Measurements from ENCODE around the gene ARMC8. TPM values are rescaled to one million over a fixed set of nuclear protein-coding genes. Genes with fewer than 3 reads are reported as not detected.

The ARMC8 gene
- total RNA-seq, 1 donor from 2014 or later = 42.5 TPM

DNA sequence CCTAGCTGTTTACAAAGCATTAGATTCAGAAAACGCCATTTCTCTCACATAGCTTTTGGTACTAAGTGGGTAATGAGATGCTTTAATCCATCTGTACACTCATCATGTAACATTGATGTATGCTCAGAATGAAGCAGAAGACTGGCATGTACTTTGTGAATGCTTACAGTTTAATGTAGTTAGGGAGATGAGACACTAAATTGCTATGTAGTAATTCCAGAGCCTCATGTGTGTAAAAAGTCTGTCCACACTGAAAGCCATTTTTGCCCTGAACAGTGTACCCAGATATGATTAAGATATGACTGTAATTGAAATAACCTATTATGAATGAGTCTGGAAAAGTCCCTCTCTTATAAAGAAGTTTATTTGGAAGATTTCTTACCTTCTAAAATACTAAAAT lies 66.5 kb downstream of the ARMC8 start:
- Histone ChIP-seq H3K4me3 (ENCODE audit: low read depth, low read length) (no peak overlapping the region), H3K36me3 (ENCODE audit: control insufficient read depth, insufficient read depth, low read length) (no peaks in the 10 kb centered on the region), H3K27me3 (ENCODE audit: control insufficient read depth, insufficient read depth, low read length) (no peaks in the 10 kb centered on the region)
- TF ChIP-seq, protein P1, sequence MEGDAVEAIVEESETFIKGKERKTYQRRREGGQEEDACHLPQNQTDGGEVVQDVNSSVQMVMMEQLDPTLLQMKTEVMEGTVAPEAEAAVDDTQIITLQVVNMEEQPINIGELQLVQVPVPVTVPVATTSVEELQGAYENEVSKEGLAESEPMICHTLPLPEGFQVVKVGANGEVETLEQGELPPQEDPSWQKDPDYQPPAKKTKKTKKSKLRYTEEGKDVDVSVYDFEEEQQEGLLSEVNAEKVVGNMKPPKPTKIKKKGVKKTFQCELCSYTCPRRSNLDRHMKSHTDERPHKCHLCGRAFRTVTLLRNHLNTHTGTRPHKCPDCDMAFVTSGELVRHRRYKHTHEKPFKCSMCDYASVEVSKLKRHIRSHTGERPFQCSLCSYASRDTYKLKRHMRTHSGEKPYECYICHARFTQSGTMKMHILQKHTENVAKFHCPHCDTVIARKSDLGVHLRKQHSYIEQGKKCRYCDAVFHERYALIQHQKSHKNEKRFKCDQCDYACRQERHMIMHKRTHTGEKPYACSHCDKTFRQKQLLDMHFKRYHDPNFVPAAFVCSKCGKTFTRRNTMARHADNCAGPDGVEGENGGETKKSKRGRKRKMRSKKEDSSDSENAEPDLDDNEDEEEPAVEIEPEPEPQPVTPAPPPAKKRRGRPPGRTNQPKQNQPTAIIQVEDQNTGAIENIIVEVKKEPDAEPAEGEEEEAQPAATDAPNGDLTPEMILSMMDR (IDR thresholded peaks at IDR 0.05; ENCODE audit: insufficient read depth, low read length, poor library complexity, severe bottlenecking) = no peak
- no peak for DNase-seq (ENCODE audit: low read depth)

DNA sequence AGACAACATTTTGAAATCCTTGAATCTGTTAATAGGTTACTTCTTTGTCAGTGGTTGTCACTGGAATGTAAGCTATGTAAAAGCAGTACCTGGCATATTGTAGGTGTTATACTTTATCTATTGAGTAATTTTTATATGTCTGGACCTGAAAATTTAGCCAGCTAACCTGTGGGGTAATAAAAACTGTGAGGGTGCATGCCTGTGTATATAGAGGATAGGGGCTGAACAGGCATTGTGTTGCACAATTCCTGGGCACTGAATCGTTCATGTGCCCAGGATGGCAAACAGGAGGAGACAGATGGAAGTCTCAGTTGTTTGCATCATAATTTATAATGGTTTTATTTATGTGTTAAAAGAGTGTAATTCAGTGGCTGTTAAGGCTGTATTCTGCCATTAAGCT lies 67.1 kb downstream of the ARMC8 start:
- no peak overlapping the region for H3K4me3 ChIP-seq (ENCODE audit: low read depth, low read length)
- TF ChIP-seq, protein P1 (IDR thresholded peaks at IDR 0.05; ENCODE audit: insufficient read depth, low read length, poor library complexity, severe bottlenecking) = no peak
- H3K36me3 ChIP-seq (ENCODE audit: control insufficient read depth, insufficient read depth, low read length) = no peaks in the 10 kb centered on the region
- H3K27me3 ChIP-seq (ENCODE audit: control insufficient read depth, insufficient read depth, low read length) = no peaks in the 10 kb centered on the region
- DNase-seq (ENCODE audit: low read depth) = no peak

DNA sequence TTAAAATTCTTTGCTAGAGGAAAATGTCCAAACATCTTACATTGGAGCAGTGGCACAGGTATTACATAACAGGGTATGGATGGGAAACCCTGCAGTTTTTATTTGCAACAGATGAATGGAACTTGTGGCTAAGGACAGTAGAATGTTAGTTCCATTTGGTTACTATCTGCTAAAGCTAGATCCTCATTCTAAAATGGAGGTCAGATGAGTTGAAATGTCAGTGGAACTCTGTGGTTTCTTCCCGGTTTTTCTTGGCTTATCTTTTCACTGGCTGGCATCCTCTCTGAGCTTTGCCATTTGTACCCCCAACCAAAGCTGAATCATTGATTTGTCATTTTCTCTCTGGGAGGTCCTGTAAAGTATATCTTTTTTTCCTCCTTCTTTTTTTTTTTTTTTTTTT lies 68.9 kb downstream of the ARMC8 start:
- H3K36me3 ChIP-seq (ENCODE audit: control insufficient read depth, insufficient read depth, low read length) = no peaks in the 10 kb centered on the region
- no peak for DNase-seq (ENCODE audit: low read depth)
- H3K27me3 ChIP-seq (ENCODE audit: control insufficient read depth, insufficient read depth, low read length) = no peaks in the 10 kb centered on the region
- TF ChIP-seq, protein P1 (IDR thresholded peaks at IDR 0.05; ENCODE audit: insufficient read depth, low read length, poor library complexity, severe bottlenecking) = no peak
- H3K4me3 ChIP-seq (ENCODE audit: low read depth, low read length) = no peak overlapping the region

DNA sequence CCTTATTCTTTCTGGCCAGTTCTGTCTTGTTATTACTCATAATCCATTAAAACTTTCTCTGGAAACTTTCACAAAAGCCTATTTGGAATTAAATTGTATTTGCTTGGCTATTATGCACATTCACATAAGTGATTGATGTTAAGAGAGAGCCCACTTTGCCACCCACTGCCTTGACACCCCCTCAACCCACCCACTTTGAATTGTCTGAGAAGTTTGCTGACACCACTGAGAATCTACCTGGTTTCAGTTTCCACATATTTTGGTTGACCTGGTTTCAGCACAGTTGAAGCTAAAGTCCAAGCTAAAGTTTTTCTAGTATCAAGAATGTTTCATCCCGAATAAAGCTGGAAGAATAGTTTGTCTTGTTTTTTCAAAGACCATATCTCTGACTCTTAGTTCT lies 70.9 kb downstream of the ARMC8 start:
- TF ChIP-seq, protein P1 (IDR thresholded peaks at IDR 0.05; ENCODE audit: insufficient read depth, low read length, poor library complexity, severe bottlenecking) = no peak
- no peak for DNase-seq (ENCODE audit: low read depth)
- Histone ChIP-seq H3K27me3 (ENCODE audit: control insufficient read depth, insufficient read depth, low read length) (no peaks in the 10 kb centered on the region), H3K4me3 (ENCODE audit: low read depth, low read length) (no peak overlapping the region), H3K36me3 (ENCODE audit: control insufficient read depth, insufficient read depth, low read length) (no peaks in the 10 kb centered on the region)

DNA sequence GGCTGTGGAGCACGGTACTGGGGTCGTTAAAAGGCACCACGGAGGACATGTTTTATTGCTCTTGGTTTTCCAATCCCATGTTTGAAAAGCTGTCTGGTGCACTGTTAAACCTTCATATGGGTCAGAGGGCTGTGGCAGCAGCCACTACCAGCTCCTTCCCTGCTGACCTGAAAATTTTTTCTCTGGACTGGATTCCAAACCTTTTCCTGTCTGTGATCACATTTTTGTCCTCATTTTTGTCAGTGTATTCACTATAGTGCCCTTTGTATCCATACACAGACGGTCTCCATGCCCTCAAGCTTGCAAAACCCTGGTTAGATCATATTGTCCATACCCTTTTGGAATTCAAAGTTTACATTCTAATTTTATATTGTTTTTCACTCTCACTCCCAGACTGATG lies 72.0 kb downstream of the ARMC8 start:
- no peak for DNase-seq (ENCODE audit: low read depth)
- TF ChIP-seq, protein P1 (IDR thresholded peaks at IDR 0.05; ENCODE audit: insufficient read depth, low read length, poor library complexity, severe bottlenecking) = no peak
- Histone ChIP-seq H3K4me3 (ENCODE audit: low read depth, low read length) (no peak overlapping the region), H3K36me3 (ENCODE audit: control insufficient read depth, insufficient read depth, low read length) (no peaks in the 10 kb centered on the region), H3K27me3 (ENCODE audit: control insufficient read depth, insufficient read depth, low read length) (no peaks in the 10 kb centered on the region)

DNA sequence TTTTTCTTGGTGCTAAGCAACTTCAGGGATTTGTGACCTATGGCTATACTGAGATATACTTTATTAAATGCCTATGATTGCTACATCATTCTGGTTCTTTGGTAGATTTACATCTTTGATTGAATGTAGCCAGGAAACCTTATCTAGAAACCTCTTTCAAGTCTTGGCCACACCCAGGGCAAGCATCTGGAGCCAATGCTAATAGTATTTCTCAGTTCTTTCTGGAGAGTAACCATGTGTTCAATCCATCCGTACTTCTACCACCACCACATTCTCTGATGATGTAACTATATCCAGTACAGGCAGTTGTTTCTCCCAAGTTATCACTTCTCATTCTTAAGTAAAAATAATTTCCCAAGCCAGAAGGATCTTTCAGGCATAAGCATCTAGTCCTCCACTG lies 73.5 kb downstream of the ARMC8 start:
- TF ChIP-seq, protein P1 (IDR thresholded peaks at IDR 0.05; ENCODE audit: insufficient read depth, low read length, poor library complexity, severe bottlenecking) = no peak
- H3K4me3 ChIP-seq (ENCODE audit: low read depth, low read length) = no peak overlapping the region

More for the DNA sequence above, 73.5 kb downstream of the ARMC8 start:
- Histone ChIP-seq H3K36me3 (ENCODE audit: control insufficient read depth, insufficient read depth, low read length) (no peaks in the 10 kb centered on the region), H3K27me3 (ENCODE audit: control insufficient read depth, insufficient read depth, low read length) (no peaks in the 10 kb centered on the region)
- DNase-seq (ENCODE audit: low read depth) = no peak
